GM21447 (cell line): Measurements from ENCODE around the gene PLPPR2.
"Not testable (repeated sequence)": the region's sequence is repeated elsewhere in the genome, so short reads cannot be mapped to it uniquely, and the experiment has no call there.

ENCODE experiments used
- ATAC-seq: cut with Tn5 transposase; IDR thresholded peaks from one replicate; pipeline ENCODE4 v1.9.1; 2021; ENCODE audit not compliant: unreplicated experiment

PLPPR2 gene

GRCh38 chr19:11339254-11340098 lies 15.8 kb upstream of the PLPPR2 start, which contains the start of gene RAB3D:
RAB3D (minus strand) TSS chr19:11339657; CDS start chr19:11337399, 2,258 bp downstream.
- ATAC-seq: peak; percentile 68

- not testable (repeated sequence) for ATAC-seq
Measured at GRCh38 chr19:11340099-11340467, 15.1 kb upstream of the PLPPR2 start.

- no peak for ATAC-seq
Measured at GRCh38 chr19:11342429-11342828, 12.8 kb upstream of the PLPPR2 start.

- ATAC-seq: no peak
Measured at GRCh38 chr19:11345122-11345803, 10.0 kb upstream of the PLPPR2 start.

- peak; percentile 87 for ATAC-seq
Measured at GRCh38 chr19:11346104-11346940, 8.9 kb upstream of the PLPPR2 start, which contains the start of the genes CCDC159 and TMEM205. CCDC159 (plus strand) TSS chr19:11346519; CDS start chr19:11346607, 88 bp downstream. TMEM205 (minus strand) TSS chr19:11346268; CDS start chr19:11345619, 649 bp downstream.

- ATAC-seq: no peak
Measured at GRCh38 chr19:11347546-11348039, 7.6 kb upstream of the PLPPR2 start.

- ATAC-seq: no peak
Measured at GRCh38 chr19:11349171-11349570, 6.1 kb upstream of the PLPPR2 start.

- not testable (repeated sequence) for ATAC-seq
Measured at GRCh38 chr19:11354102-11354501, 1.1 kb upstream of the PLPPR2 start.

- ATAC-seq: no peak
Measured at GRCh38 chr19:11356074-11356397, 804 bp downstream of the PLPPR2 start.

- ATAC-seq: no peak
Measured at GRCh38 chr19:11356676-11357550, 1.7 kb downstream of the PLPPR2 start.

GRCh38 chr19:11359421-11359820 lies 4.2 kb downstream of the PLPPR2 start:
- no peak for ATAC-seq

- no peak for ATAC-seq
Measured at GRCh38 chr19:11361037-11361770, 6.0 kb downstream of the PLPPR2 start.

GRCh38 chr19:11361771-11362731 lies 6.8 kb downstream of the PLPPR2 start:
- no peak for ATAC-seq

GRCh38 chr19:11363881-11364280 lies 8.6 kb downstream of the PLPPR2 start:
- ATAC-seq: no peak

GRCh38 chr19:11364296-11364904 lies 9.2 kb downstream of the PLPPR2 start:
- ATAC-seq: no peak

- ATAC-seq: no peak
Measured at GRCh38 chr19:11364935-11365334, 9.7 kb downstream of the PLPPR2 start.

- no peak for ATAC-seq
Measured at GRCh38 chr19:11365557-11366117, 10.4 kb downstream of the PLPPR2 start.

- ATAC-seq: no peak
Measured at GRCh38 chr19:11367528-11367927, 12.3 kb downstream of the PLPPR2 start.
